ENCODE measurements around the gene LRRC71.

- TF ChIP-seq EZH2phosphoT487 (IDR thresholded peaks at IDR 0.05; ENCODE audit: insufficient read depth, low read depth) (no peak), EZH2 (IDR thresholded peaks at IDR 0.05; ENCODE audit: insufficient read depth, poor library complexity, severe bottlenecking) (no peak)
These were observed 11.5 kb upstream of the LRRC71 start for GRCh38 chr1:156908955-156909354.
